Upper lobe of left lung (tissue), 4 donors: Measurements from ENCODE around the gene ADAMTS4.

Experiments used
- CTCF ChIP-seq, 6 experiments: fragments of 450-650 bp in 4 of 6; fragments of 200-600 bp in 2 of 6; sonication (generic) in 2 of 6; IDR thresholded peaks; one replicate each; pipeline ENCODE4 v1.5.1; 2016 to 2019; ENCODE audit warnings: antibody characterized with exemption in 6 of 6
- POLR2A ChIP-seq, 4 donors: fragments of 450-650 bp; IDR thresholded peaks; one replicate each; pipeline ENCODE4 v1.5.1; 2016 to 2017; ENCODE audit warnings: antibody characterized with exemption in 4 of 4, mild to moderate bottlenecking in 2 of 4

GRCh38 chr1:161200992-161201835 lies 2.4 kb upstream of the ADAMTS4 start:
- no peak for TF ChIP-seq CTCF (IDR thresholded peaks at IDR 0.05)
- TF ChIP-seq POLR2A (IDR thresholded peaks at IDR 0.05), result no peak
